GM10248 (cell line): Measurements from ENCODE around the gene GTPBP2.

Source experiments
- CTCF ChIA-PET: fragments of 300-600 bp; sonication (Branson Sonifier 250); formaldehyde crosslinking; extraction: SDS; loops from one replicate; lab custom pipeline; 2021; ENCODE audit warnings: antibody characterized with exemption; lab: Yijun Ruan, JAX
- POLR2A ChIA-PET: fragments of 350-650 bp; sonication (Branson Sonifier 250); formaldehyde crosslinking; extraction: SDS; loops from one replicate; lab custom pipeline; 2020; ENCODE audit warnings: antibody characterized with exemption; lab: Yijun Ruan, JAX
- DNase-seq: peaks from one replicate; pipeline ENCODE4 v3.0.0; 2012; ENCODE audit errors: extremely low spot score
- TF ChIP-seq, protein P1 (sequence below): IDR thresholded peaks from 2 replicates; pipeline ENCODE4 v1.5.1; 2012; ENCODE audit warnings: mild to moderate bottlenecking, low read depth; ENCODE audit errors: extremely low read depth, missing control alignments, control extremely low read depth

GTPBP2 gene

DNA sequence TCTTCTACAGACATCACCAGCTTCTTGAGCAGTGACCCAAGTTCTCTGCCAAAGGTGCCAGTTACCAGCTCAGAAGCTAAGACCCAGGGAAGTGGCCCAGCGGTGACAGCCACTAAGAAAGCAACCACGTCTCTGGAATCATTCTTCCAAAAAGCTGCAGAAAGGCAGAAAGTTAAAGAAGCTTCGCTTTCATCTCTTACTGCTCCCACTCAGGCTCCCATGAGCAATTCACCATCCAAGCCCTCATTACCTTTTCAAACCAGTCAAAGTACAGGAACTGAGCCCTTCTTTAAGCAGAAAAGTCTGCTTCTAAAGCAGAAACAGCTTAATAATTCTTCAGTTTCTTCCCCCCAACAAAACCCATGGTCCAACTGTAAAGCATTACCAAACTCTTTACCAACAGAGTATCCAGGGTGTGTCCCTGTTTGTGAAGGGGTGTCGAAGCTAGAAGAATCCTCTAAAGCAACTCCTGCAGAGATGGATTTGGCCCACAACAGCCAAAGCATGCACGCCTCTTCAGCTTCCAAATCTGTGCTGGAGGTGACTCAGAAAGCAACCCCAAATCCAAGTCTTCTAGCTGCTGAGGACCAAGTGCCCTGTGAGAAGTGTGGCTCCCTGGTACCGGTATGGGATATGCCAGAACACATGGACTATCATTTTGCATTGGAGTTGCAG is 15.2 kb downstream of the GTPBP2 start:
- CTCF ChIA-PET, result interaction anchor here (2.0 to 2.8 kb wide), 2 partner anchors 10 to 156 kb away, joined by 6 to 9 read pairs; partner anchors contain the start of gene VEGFA
- POLR2A ChIA-PET, result no interaction called here
- no peak for DNase-seq
- TF ChIP-seq, protein P1, sequence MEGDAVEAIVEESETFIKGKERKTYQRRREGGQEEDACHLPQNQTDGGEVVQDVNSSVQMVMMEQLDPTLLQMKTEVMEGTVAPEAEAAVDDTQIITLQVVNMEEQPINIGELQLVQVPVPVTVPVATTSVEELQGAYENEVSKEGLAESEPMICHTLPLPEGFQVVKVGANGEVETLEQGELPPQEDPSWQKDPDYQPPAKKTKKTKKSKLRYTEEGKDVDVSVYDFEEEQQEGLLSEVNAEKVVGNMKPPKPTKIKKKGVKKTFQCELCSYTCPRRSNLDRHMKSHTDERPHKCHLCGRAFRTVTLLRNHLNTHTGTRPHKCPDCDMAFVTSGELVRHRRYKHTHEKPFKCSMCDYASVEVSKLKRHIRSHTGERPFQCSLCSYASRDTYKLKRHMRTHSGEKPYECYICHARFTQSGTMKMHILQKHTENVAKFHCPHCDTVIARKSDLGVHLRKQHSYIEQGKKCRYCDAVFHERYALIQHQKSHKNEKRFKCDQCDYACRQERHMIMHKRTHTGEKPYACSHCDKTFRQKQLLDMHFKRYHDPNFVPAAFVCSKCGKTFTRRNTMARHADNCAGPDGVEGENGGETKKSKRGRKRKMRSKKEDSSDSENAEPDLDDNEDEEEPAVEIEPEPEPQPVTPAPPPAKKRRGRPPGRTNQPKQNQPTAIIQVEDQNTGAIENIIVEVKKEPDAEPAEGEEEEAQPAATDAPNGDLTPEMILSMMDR, result no peak

DNA sequence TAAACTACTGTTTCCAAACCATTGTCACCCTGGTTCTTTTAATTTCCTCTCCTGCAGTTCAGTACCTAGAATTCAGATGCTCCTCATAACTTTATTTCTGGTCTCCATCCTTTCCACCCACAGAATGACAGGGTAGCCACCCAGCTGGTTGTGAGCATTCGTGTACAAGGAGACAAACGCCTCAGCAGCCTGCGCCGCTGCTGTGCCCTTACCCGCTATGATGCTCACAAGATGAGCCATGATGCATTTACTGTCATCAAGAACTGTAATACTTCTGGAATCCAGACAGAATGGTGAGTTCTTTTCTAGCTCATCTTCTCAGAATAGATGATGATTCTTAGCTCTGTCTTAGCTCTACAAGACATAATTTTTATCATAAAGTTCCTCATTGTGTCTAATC is 18.6 kb downstream of the GTPBP2 start:
- POLR2A ChIA-PET, result interaction anchor here (1.0 kb wide), 1 partner anchor 19 kb away, joined by 3 read pairs; the partner anchor contains the start of gene GTPBP2
- no peak for DNase-seq
- TF ChIP-seq, protein P1, result no peak
- CTCF ChIA-PET, result interaction anchor here (0.9 to 2.3 kb wide), 11 partner anchors 8 to 469 kb away, joined by 3 to 6 read pairs (median 3); partner anchors contain the start of gene GTPBP2

DNA sequence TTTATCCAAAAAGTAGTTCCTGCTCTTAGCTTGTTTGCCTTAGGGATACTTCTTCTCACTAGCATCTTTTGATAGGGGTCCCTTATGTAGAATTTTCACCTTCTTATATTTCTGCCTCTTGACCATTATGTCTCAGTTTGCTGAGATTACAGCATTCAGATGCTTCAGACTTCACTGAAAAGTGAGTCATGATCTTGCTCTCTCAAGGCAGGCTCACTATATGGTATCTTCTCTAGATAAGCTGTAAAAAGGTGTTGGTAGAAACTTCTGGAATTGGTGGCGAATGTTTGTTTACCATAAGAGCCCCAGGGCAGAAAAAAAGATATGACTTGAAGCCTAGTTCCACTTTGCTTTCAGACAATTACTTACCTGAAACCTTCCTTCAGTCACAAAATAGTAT is 19.7 kb downstream of the GTPBP2 start:
- TF ChIP-seq, protein P1, result no peak
- DNase-seq, result no peak
- ChIA-PET POLR2A (no interaction called here), CTCF (interaction anchor here (0.9 to 3.7 kb wide), 22 partner anchors 9 to 481 kb away, joined by 3 to 37 read pairs (median 8); partner anchors contain the start of genes DNPH1, POLH and XPO5)

DNA sequence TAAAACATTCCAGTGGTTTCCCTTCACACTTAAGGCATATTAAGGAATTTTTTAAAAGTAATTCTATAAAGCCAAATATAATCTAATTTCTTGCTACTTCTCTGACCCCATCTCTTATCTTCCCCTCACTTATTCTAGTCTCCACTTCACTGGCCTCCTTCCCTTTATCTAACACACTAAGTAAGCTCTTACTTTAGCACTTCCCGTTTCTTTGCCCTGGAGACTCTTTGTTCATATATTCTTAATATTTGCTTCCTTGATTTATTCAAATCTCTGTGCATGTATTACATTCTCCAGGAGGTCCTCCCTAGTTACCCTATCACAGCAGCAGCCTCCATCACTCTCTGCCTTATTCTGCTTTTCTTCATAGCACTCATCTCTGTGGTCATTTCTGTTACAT is 20.3 kb downstream of the GTPBP2 start:
- ChIA-PET POLR2A (no interaction called here), CTCF (interaction anchor here (0.6 to 3.7 kb wide), 30 partner anchors 9 to 910 kb away, joined by 3 to 37 read pairs (median 6); partner anchors contain the start of genes DNPH1, GTPBP2, POLH and XPO5)
- no peak for DNase-seq
- TF ChIP-seq, protein P1, result no peak

DNA sequence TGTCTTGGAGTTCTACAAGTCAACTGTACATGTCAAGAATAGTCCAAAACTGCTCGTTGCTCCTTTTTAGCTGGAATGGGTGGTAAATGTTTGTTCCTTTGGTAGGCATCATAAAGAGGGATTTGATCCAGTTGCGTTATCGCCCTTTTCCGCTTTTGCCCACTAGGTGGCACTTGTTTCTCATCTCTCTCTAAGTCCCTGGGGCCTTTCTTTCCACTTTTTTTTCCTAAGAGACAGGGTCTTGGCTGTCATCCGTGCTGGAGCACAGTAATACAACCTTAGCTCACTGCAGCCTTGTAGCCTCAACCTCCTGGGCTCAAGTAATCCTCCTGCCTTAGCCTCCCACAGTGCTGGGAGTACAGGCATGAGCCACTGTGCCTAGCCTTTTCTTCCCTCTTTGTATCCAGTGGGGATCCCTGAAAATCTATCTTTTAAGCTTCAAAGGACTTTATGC is 20.7 kb downstream of the GTPBP2 start:
- POLR2A ChIA-PET, result no interaction called here
- TF ChIP-seq, protein P1, result peak; percentile 52
- DNase-seq, result peak; percentile 56
- CTCF ChIA-PET, result interaction anchor here (0.6 to 3.7 kb wide), 31 partner anchors 8 to 909 kb away, joined by 3 to 37 read pairs (median 6); partner anchors contain the start of genes DNPH1, GTPBP2, POLH and XPO5

DNA sequence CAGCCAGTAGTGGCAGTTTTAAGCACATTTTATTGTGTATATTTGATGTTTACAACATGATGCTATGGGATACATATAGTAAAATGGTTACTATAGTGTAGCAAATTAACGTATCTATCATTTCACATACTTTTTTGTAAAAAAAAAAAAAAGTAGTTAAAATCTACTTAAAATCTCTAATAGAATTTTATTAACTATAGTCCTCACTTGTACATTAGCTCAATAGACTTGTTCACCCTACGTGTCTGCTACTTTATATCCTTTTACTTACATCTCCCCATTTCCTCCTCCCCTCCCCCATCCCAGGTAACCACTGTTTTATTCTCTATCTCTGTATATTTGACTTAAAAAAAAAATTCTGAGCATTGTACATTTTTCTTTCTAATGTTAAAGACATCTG is 23.0 kb downstream of the GTPBP2 start:
- TF ChIP-seq, protein P1, result no peak
- POLR2A ChIA-PET, result no interaction called here

More for the DNA sequence above, 23.0 kb downstream of the GTPBP2 start:
- no peak for DNase-seq
- CTCF ChIA-PET, result interaction anchor here (0.7 to 3.7 kb wide), 6 partner anchors 9 to 473 kb away, joined by 3 to 16 read pairs (median 4); partner anchors contain the start of genes POLH and XPO5
